Putamen (tissue), 1 donor: ENCODE measurements around the gene EPHA3.

ENCODE experiments used
- DNase-seq: peaks from one replicate; pipeline ENCODE4 v3.0.0-alpha.2; 2016; ENCODE audit warnings: low spot score

EPHA3 gene

DNA sequence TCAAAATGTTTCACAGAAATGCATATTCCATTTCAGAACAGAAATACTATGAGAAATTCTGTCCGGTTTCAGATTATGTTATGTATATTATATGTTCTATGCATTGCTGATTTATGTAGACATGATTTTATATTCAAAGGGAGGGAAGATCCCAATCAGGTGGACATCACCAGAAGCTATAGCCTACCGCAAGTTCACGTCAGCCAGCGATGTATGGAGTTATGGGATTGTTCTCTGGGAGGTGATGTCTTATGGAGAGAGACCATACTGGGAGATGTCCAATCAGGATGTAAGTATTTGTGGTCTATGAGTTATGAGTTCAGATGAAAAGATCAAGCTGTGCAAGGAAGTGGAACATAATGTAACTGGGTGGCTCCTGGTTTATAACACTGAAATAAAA lies 341.7 kb downstream of the EPHA3 start:
- DNase-seq, result no peak

DNA sequence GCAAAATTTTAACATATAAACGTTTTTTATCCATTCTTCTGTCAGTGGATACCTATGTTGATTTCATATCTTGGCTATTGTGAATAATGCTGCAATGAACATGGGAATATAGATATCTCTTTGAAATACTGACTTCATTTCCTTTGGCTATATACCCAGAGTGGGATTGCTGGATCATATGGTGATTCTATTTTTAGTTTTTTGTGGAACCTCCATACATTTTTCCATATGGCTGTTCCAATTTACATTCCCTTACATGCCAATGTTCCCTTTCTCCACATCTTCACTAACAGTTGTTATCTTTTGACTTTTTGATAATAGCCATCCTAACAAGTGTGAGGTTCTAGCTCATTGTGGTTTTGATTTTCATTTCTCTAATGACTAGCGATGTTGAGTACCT lies 344.6 kb downstream of the EPHA3 start:
- no peak for DNase-seq

GRCh38 chr3:89455240-89455639 lies 347.8 kb downstream of the EPHA3 start:
- DNase-seq, result no peak

- DNase-seq, result no peak
These were observed 360.5 kb downstream of the EPHA3 start for GRCh38 chr3:89467898-89468363.

DNA sequence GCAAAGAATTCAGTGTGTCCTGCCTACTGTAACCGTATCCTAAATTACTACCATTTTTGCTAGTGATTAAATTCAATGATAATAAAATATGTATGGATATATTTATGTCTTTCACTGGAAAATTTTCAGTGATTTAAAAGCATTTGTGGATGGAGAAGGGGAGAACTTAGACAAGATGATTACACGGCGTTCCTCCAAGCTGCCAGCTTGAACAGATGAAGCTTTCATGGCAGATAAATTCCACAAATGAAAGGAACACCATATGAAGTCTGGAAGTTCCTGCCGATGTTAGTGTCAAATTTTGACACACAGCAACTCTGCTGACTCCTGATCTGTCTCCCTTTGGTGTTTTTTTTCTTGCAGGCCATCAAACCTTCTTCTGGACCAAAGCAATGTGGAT lies 364.7 kb downstream of the EPHA3 start:
- no peak for DNase-seq

DNA sequence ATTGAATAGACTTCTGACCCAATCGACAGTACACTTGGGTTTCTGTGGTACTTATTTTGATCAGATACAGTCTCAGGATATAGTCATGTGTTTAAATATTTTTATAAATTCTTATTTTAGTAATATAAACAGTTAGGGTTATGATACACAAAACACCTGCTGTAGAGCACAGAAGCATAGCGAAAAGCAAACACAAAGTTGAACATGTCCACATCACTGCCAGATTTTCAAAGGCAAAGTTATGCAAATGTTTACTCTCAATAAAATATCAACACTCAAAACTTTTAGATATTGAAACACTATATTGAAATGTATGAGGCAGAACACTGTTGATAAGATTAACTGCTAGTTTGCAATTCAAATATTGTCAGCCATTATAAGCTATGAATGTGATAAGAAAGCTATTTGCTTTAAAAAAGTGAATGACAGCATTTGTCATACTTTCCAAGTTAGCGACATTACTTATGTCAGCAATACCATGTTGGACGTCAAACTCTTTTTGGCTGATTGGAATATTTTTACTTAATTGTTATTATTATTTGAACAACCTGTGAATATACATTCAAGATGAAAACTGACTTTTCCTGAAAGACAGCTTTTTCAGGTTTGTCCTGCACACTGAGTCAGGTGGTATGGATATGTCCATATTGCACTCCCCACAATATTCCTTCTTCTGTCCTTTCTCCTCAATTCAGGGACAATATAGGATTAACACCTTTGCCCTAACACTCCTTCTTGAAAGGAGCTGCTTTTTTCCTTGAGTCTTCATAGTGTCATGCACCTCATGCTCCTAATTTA lies 367.1 kb downstream of the EPHA3 start:
- DNase-seq, result no peak

DNA sequence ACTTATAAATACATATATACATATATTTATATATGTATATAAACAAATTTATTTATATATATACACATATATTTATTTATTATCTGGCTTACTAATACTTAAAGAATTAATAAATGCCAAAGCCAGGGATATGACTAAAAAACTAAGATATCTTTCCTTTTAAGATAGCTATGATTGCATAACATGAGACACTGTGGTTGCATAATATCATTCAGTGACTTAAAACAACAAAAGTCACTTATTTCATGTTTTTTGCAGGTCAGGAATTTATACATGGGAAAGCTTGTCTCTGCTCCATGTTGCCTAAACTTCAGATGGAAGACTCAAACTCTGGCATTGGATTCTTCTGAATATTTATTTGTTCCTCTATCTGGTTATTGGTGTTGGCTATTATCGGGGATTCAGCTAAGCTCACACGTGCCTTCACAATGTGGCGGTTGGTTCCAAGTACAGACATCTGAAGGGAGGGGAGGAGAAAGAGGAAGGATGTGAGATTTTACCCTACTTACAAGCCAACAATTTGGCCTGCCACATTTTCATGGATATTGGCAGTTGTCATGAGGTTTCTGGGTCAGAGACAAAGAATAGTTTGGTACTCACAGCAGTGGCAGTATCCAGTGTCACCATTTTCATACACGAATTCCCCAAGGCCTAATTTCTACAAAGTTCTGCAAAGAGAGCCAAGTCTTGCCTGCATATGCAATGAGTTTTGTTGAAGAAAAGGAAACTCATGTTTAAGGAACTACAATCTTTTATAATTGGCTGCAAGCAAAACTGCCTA lies 381.6 kb downstream of the EPHA3 start:
- no peak for DNase-seq

DNA sequence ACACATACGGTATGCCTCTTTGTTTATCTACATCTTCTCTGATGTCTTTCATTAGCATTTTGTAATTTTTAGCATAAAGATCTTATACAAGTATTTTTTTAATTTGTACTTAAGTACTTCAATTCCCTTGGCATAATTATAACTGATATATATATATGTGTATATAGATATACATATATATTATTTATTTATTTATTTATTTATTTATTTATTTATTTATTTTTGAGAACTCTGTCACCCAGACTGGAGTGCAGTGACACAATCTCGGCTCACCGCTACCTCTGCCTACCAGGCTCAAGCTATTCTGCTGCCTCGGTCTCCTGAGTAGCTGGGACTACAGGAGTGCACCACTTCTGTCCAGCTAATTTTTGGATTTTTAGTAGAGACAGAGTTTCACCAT lies 382.7 kb downstream of the EPHA3 start:
- DNase-seq, result no peak

- DNase-seq, result no peak
These were observed 387.3 kb downstream of the EPHA3 start for GRCh38 chr3:89494734-89495133.

GRCh38 chr3:89503891-89504391 lies 396.5 kb downstream of the EPHA3 start:
- no peak for DNase-seq

GRCh38 chr3:89504432-89504831 lies 397.0 kb downstream of the EPHA3 start:
- DNase-seq, result no peak

DNA sequence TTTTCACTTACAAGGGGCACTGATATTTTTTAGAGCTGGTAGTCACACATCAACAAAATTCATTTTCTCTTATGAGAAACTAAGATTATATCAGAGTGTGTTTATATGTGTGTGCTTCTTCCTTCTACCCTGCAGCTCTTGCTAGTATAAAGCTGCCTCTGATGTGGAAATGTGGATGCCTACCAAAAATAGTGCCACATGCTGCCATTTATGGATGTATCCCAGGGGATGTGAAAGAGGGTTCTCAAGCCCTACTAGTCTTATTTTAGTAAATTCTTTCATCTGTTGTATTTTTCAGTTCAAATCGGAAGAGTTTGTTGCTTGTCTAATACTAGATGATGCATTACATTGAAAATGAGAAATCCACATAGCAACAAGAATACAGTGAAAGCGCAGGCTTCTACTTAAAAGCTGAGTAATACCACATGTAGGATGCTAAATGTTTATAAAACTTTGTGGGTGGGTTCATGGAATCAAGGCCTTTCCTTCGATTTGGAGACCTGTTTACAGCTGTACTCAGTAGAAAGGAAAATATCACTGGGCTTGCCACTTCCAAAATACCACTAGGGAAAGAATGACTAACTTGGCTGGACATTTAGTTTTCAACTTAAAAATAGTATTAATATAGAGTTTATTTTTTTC lies 399.2 kb downstream of the EPHA3 start:
- DNase-seq, result no peak

DNA sequence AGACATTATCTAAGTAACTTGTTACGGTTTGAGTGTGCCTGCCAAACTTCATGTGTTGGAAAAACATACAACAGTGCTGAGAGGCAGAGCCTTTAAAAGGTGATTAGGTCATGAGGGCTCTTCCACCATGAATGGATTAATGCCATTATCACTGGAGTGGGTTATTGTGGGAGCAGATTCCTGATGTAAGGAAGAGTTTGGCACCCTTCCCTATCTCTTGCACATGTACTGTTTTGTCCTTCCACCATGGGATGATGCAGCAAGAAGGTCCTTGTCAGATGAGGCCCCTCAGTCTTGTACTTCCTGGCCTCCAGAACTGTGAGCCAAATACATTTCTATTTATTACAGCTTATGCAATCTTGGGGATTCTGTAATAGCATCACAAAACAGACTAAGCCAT lies 413.9 kb downstream of the EPHA3 start:
- no peak for DNase-seq

GRCh38 chr3:89522155-89522554 lies 414.7 kb downstream of the EPHA3 start:
- no peak for DNase-seq

DNA sequence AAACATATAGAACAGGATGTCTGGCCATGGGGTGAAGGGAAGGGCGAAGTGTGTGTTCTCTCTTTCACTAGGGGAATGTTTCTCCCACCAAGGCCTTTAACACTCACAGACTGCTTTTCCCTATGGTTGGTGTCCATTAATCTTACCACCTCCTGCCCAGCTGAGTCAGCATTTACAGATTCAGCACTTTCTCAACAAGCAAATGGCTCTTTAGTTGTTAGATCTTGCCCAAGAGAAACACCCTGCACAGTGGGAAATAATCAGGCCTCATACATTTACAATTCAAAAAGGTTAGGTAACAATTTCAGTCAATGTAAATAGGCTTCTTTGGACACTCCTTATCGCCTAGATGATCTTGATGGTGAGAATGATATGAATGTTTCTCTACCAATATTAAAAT lies 418.2 kb downstream of the EPHA3 start:
- DNase-seq, result no peak

DNA sequence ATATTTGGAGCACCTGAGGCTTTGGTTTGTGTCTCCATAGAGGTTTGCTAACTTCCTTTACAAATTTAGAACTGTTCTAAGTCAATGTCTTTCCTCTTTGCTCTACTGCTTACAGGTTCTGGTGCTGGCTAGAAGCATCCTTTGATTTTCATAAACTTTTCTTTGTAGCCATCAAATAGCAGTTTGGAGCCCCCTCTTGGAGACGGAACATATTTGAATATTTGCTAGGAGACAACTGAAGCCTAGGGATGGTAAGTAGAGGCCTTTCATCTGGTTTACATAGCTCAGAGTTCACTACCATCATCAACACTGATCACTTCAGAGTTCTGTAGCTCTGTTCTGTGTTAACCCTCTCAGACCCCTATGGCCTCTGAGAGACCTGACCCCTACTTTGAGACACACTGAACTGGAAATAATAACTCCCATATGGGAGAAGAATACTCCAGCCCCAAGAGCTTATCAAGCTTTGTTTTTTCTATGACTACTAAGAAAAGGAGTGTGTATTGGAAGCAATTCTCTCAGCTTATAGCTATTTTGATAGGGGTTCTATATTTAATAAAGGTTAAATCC lies 420.4 kb downstream of the EPHA3 start:
- no peak for DNase-seq
